ENCODE data around the gene CSKMT. TPM values are rescaled to one million over a fixed set of nuclear protein-coding genes. Genes with fewer than 3 reads are reported as not detected.
"Not testable (repeated sequence)": the region's sequence is repeated elsewhere in the genome, so short reads cannot be mapped to it uniquely, and the experiment has no call there.

The CSKMT gene
- total RNA-seq, 2 donors from 2014 or later, result 29.9 to 39.4 TPM

- no peaks in the 10 kb centered on the region for H3K9me3 ChIP-seq (ENCODE audit: control insufficient read depth, low read length)
- no peaks in the 10 kb centered on the region for H3K9me3 Mint-ChIP-seq
- peaks cover 35% of the 10 kb centered on the region for H3K36me3 Mint-ChIP-seq (ENCODE audit: low read depth)
- peaks cover 42% of the 10 kb centered on the region for H3K36me3 ChIP-seq (ENCODE audit: control insufficient read depth, insufficient read depth, low read length)
- H3K4me1 ChIP-seq (ENCODE audit: control insufficient read depth, insufficient read depth, low read length), result peaks cover 4% of the 10 kb centered on the region
- no peak for TF ChIP-seq CTCF (conservative IDR thresholded peaks at IDR 0.05)
- no peak for DNase-seq
- WGBS, 2 experiments (ENCODE audit: insufficient coverage in 1 of 2, insufficient read length in 1 of 2), result 94 to 100% methylated on average over 1 to 2 of the region's 2 CpGs
- no peak overlapping the region for H3K4me3 ChIP-seq (ENCODE audit: low read length)
- peaks cover 21% of the 10 kb centered on the region for H3K4me1 Mint-ChIP-seq
- peak overlapping the region; percentile 95 for H3K27ac Mint-ChIP-seq
- no peak overlapping the region for H3K27ac ChIP-seq (ENCODE audit: low read depth, low read length)
- H3K9ac ChIP-seq (ENCODE audit: extremely low read depth, low read length, poor library complexity, severe bottlenecking), result no peak overlapping the region
- no peaks in the 10 kb centered on the region for H3K27me3 Mint-ChIP-seq (ENCODE audit: insufficient read depth)
- peak overlapping the region; percentile 98 for H3K4me3 Mint-ChIP-seq
- no peaks in the 10 kb centered on the region for H3K27me3 ChIP-seq (ENCODE audit: control insufficient read depth, insufficient read depth, low read length, poor library complexity, severe bottlenecking)
Observed at GRCh38 chr11:62673196-62673525, 8.0 kb downstream of the CSKMT start.

- H3K4me3 Mint-ChIP-seq; H3K27ac Mint-ChIP-seq; H3K27me3 Mint-ChIP-seq (ENCODE audit: insufficient read depth); H3K4me1 ChIP-seq (ENCODE audit: control insufficient read depth, insufficient read depth, low read length); DNase-seq; H3K27ac ChIP-seq (ENCODE audit: low read depth, low read length); H3K4me3 ChIP-seq (ENCODE audit: low read length); H3K9me3 ChIP-seq (ENCODE audit: control insufficient read depth, low read length); H3K27me3 ChIP-seq (ENCODE audit: control insufficient read depth, insufficient read depth, low read length, poor library complexity, severe bottlenecking); H3K9me3 Mint-ChIP-seq; H3K9ac ChIP-seq (ENCODE audit: extremely low read depth, low read length, poor library complexity, severe bottlenecking): not testable (repeated sequence)
- Mint-ChIP-seq H3K36me3 (ENCODE audit: low read depth) (peaks cover 37% of the 10 kb centered on the region), H3K4me1 (peaks cover 15% of the 10 kb centered on the region)
- 96 to 97% methylated on average over 10 of the region's 10 CpGs for WGBS, 2 experiments (ENCODE audit: insufficient coverage in 1 of 2, insufficient read length in 1 of 2)
- H3K36me3 ChIP-seq (ENCODE audit: control insufficient read depth, insufficient read depth, low read length), result peaks cover 42% of the 10 kb centered on the region
Observed at GRCh38 chr11:62675415-62675814, 10.3 kb downstream of the CSKMT start.

GRCh38 chr11:62676698-62677097 lies 11.6 kb downstream of the CSKMT start:
- Histone ChIP-seq H3K27me3 (ENCODE audit: control insufficient read depth, insufficient read depth, low read length, poor library complexity, severe bottlenecking) (no peaks in the 10 kb centered on the region), H3K9me3 (ENCODE audit: control insufficient read depth, low read length) (no peaks in the 10 kb centered on the region), H3K9ac (ENCODE audit: extremely low read depth, low read length, poor library complexity, severe bottlenecking) (no peak overlapping the region), H3K36me3 (ENCODE audit: control insufficient read depth, insufficient read depth, low read length) (peaks cover 42% of the 10 kb centered on the region), H3K4me3 (ENCODE audit: low read length) (no peak overlapping the region), H3K4me1 (ENCODE audit: control insufficient read depth, insufficient read depth, low read length) (peaks cover 7% of the 10 kb centered on the region), H3K27ac (ENCODE audit: low read depth, low read length) (no peak overlapping the region)
- Mint-ChIP-seq H3K9me3 (no peaks in the 10 kb centered on the region), H3K36me3 (ENCODE audit: low read depth) (peaks cover 37% of the 10 kb centered on the region), H3K27ac (peak overlapping the region; percentile 0), H3K27me3 (ENCODE audit: insufficient read depth) (no peaks in the 10 kb centered on the region), H3K4me1 (peaks cover 19% of the 10 kb centered on the region), H3K4me3 (peak overlapping the region; percentile 84)
- peak; percentile 29 for TF ChIP-seq CTCF (conservative IDR thresholded peaks at IDR 0.05)
- WGBS, 2 experiments (ENCODE audit: insufficient coverage in 1 of 2, insufficient read length in 1 of 2), result 90 to 92% methylated on average over 5 to 6 of the region's 6 CpGs
- DNase-seq, result peak; percentile 53

- no peak overlapping the region for H3K9ac ChIP-seq (ENCODE audit: extremely low read depth, low read length, poor library complexity, severe bottlenecking)
- H3K36me3 ChIP-seq (ENCODE audit: control insufficient read depth, insufficient read depth, low read length), result peaks cover 42% of the 10 kb centered on the region
- no peak for TF ChIP-seq CTCF (conservative IDR thresholded peaks at IDR 0.05)
- Mint-ChIP-seq H3K27me3 (ENCODE audit: insufficient read depth) (no peaks in the 10 kb centered on the region), H3K36me3 (ENCODE audit: low read depth) (peaks cover 37% of the 10 kb centered on the region), H3K27ac (peak overlapping the region; percentile 0), H3K9me3 (no peaks in the 10 kb centered on the region), H3K4me1 (peaks cover 19% of the 10 kb centered on the region), H3K4me3 (peak overlapping the region; percentile 84)
- no peaks in the 10 kb centered on the region for H3K27me3 ChIP-seq (ENCODE audit: control insufficient read depth, insufficient read depth, low read length, poor library complexity, severe bottlenecking)
- no peaks in the 10 kb centered on the region for H3K9me3 ChIP-seq (ENCODE audit: control insufficient read depth, low read length)
- H3K4me3 ChIP-seq (ENCODE audit: low read length), result no peak overlapping the region
- 89 to 93% methylated on average over 4 to 6 of the region's 6 CpGs for WGBS, 2 experiments (ENCODE audit: insufficient coverage in 1 of 2, insufficient read length in 1 of 2)
- H3K4me1 ChIP-seq (ENCODE audit: control insufficient read depth, insufficient read depth, low read length), result peaks cover 7% of the 10 kb centered on the region
- no peak for DNase-seq
- no peak overlapping the region for H3K27ac ChIP-seq (ENCODE audit: low read depth, low read length)
Observed at GRCh38 chr11:62677156-62677555, 12.0 kb downstream of the CSKMT start.

Measured in endodermal cell (in vitro differentiated cells).